C1 segment of cervical spinal cord (tissue), 14 donors: ENCODE data around the gene NDUFAB1.
"Not testable (repeated sequence)": the region's sequence is repeated elsewhere in the genome, so short reads cannot be mapped to it uniquely, and the experiment has no call there.

Experiments used
- DNase-seq, 14 donors: peaks; one replicate each; lab custom pipeline; 2025; lab: John Stamatoyannopoulos, UW

The NDUFAB1 gene

GRCh38 chr16:23595951-23596720, at the start of gene NDUFAB1:
Gene NDUFAB1, minus strand, starts transcription at chr16:23596316. Its CDS starts 26 bp downstream, at chr16:23596290.
- peak; percentile 28 to 92 (median 78) for DNase-seq

GRCh38 chr16:23642246-23642774, 46.2 kb upstream of the NDUFAB1 start:
- no peak for DNase-seq

GRCh38 chr16:23640931-23641765, 45.0 kb upstream of the NDUFAB1 start, which contains the start of the genes DCTN5 and PALB2:
Gene DCTN5, plus strand, starts transcription at chr16:23641466. Its CDS starts 77 bp downstream, at chr16:23641543.
Gene PALB2, minus strand, starts transcription at chr16:23641310. Its CDS starts 153 bp downstream, at chr16:23641157.
- DNase-seq: peak; percentile 42 to 94 (median 88)

- no peak for DNase-seq
Measured at GRCh38 chr16:23640615-23640930, 44.5 kb upstream of the NDUFAB1 start.

- DNase-seq: no peak
Measured at GRCh38 chr16:23635958-23636357, 39.8 kb upstream of the NDUFAB1 start.

- no peak for DNase-seq
Measured at GRCh38 chr16:23634461-23635036, 38.4 kb upstream of the NDUFAB1 start.

- not testable (repeated sequence) for DNase-seq
Measured at GRCh38 chr16:23631874-23632273, 35.8 kb upstream of the NDUFAB1 start.

- no peak for DNase-seq
Measured at GRCh38 chr16:23629516-23629915, 33.4 kb upstream of the NDUFAB1 start.

GRCh38 chr16:23624092-23624491, 28.0 kb upstream of the NDUFAB1 start:
- no peak for DNase-seq

- no peak for DNase-seq
Measured at GRCh38 chr16:23615805-23616204, 19.7 kb upstream of the NDUFAB1 start.

- DNase-seq: no peak
Measured at GRCh38 chr16:23611936-23612335, 15.8 kb upstream of the NDUFAB1 start.

GRCh38 chr16:23610905-23611304, 14.8 kb upstream of the NDUFAB1 start:
- DNase-seq: not testable (repeated sequence)

- DNase-seq: no peak
Measured at GRCh38 chr16:23609929-23610328, 13.8 kb upstream of the NDUFAB1 start.

- DNase-seq: no peak
Measured at GRCh38 chr16:23608194-23608593, 12.1 kb upstream of the NDUFAB1 start.

GRCh38 chr16:23607726-23608125, 11.6 kb upstream of the NDUFAB1 start:
- no peak for DNase-seq

GRCh38 chr16:23597003-23597756, 1.1 kb upstream of the NDUFAB1 start:
- peak in 2 of 14 donors; percentile 1 for DNase-seq

- peak in 1 of 14 donors; percentile 32 for DNase-seq
Measured at GRCh38 chr16:23595246-23595950, 718 bp downstream of the NDUFAB1 start.

- DNase-seq: no peak
Measured at GRCh38 chr16:23594186-23594585, 1.9 kb downstream of the NDUFAB1 start.

GRCh38 chr16:23590181-23590580, 5.9 kb downstream of the NDUFAB1 start:
- no peak for DNase-seq

GRCh38 chr16:23587726-23588125, 8.4 kb downstream of the NDUFAB1 start:
- DNase-seq: no peak
